ENCODE data around the gene CEP170B. TPM values are rescaled to one million over a fixed set of nuclear protein-coding genes. Genes with fewer than 3 reads are reported as not detected.
A peak's percentile ranks its signal among the peaks of the same experiment; 100 is the strongest.
"Not testable (repeated sequence)": the region's sequence is repeated elsewhere in the genome, so short reads cannot be mapped to it uniquely, and the experiment has no call there.

The CEP170B gene
- total RNA-seq, 4 donors from 2014 or later, result 42.1 to 112 (median 83.8) TPM

GRCh38 chr14:104942586-104942985, 77.5 kb downstream of the CEP170B start:
- DNase-seq, result peak in 1 of 3 donors; percentile 39
- TF ChIP-seq CTCF (IDR thresholded peaks at IDR 0.05) (no peak), POLR2A (IDR thresholded peaks at IDR 0.05) (no peak)
- no peaks in the 10 kb centered on the region for H3K4me1 ChIP-seq
- no peaks in the 10 kb centered on the region for H3K36me3 ChIP-seq
- H3K4me3 ChIP-seq, result no peak overlapping the region
- no peak overlapping the region for H3K27ac ChIP-seq
- H3K9me3 ChIP-seq, result no peaks in the 10 kb centered on the region
- H3K27me3 ChIP-seq, result no peaks in the 10 kb centered on the region

- H3K27ac ChIP-seq, H3K9me3 ChIP-seq, H3K27me3 ChIP-seq, H3K4me1 ChIP-seq, H3K36me3 ChIP-seq, H3K4me3 ChIP-seq: not testable (repeated sequence)
- peak in 1 of 3 donors; percentile 18 for DNase-seq
Observed at GRCh38 chr14:104943216-104944015, 78.3 kb downstream of the CEP170B start.

GRCh38 chr14:104944016-104944308, 78.9 kb downstream of the CEP170B start:
- H3K27ac ChIP-seq, H3K4me3 ChIP-seq, H3K4me1 ChIP-seq, H3K9me3 ChIP-seq, H3K27me3 ChIP-seq, H3K36me3 ChIP-seq: not testable (repeated sequence)
- peak in 1 of 3 donors; percentile 21 for DNase-seq

DNA sequence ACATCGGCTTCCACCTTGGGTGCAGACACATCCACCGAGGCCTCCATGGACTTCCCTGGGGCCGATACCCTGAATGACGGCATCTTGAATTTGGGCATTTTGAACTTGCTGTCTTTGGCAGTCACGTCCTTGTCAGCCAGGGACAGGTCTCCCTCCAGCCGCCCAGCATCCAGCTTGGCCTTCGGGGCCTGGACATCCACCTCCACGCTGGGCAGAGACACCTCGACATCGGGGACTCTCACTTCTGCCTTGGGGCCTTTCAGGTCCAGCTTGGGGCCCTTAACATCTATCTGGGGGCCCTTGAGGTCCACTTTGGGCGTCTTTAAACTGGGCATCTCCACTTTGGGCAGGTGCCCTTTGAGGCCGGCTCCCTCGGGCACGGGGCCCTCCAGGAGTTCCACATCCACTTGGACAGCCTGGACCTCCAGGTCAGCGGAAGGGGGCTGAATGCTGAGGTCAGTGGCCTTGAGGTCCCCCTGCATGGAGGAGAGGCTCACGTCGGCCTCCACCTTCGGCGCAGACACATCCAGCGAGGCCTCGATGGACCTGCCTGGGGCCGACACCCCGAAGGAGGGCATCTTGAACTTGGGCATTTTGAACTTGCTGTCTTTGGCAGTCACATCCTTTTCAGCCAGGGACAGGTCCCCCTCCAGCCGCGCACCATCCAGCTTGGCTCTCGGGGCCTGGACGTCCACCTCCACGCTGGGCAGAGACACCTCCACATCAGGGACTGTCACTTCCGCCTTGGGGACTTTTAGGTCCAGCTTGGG, 79.6 kb downstream of the CEP170B start:
- H3K36me3 ChIP-seq, H3K9me3 ChIP-seq, H3K4me3 ChIP-seq, DNase-seq, H3K27me3 ChIP-seq, H3K27ac ChIP-seq, H3K4me1 ChIP-seq: not testable (repeated sequence)

DNA sequence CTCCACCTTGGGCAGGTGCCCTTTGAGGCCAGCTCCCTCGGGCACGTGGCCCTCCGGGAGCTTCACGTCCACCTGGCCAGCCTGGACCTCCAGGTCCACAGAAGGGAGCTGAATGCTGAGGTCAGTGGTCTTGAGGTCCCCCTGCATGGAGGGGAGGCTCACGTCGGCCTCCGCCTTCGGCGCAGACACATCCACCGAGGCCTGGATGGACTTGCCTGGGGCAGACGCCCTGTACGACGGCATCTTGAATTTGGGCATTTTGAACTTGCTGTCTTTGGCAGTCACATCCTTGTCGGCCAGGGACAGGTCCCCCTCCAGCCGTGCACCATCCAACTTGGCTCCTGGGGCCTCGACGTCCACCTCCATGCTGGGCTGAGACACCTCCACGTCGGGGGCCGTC, 80.2 kb downstream of the CEP170B start:
- H3K4me1 ChIP-seq, H3K27ac ChIP-seq, H3K9me3 ChIP-seq, DNase-seq, H3K36me3 ChIP-seq, H3K4me3 ChIP-seq, H3K27me3 ChIP-seq: not testable (repeated sequence)

Other genes starting within 250 kb of the CEP170B start
- 100 to 1,000 TPM; 137 to 287 (median 203) TPM for gene INF2, start 175.7 kb upstream of the CEP170B start, total RNA-seq
- 10 to 100 TPM; 11.0 to 18.6 (median 17.1) TPM for gene ADSS1, start 141.0 kb upstream of the CEP170B start, total RNA-seq
- 100 to 1,000 TPM in 3 of 4 donors, 10 to 100 TPM in 1; 64.6 to 144 (median 115) TPM for gene SIVA1, start 112.1 kb upstream of the CEP170B start, total RNA-seq
- 100 to 1,000 TPM in 2 of 4 donors, 10 to 100 TPM in 2; 85.6 to 259 (median 111) TPM for gene AKT1, start 69.5 kb upstream of the CEP170B start, total RNA-seq
- gene ZBTB42, start 64.2 kb upstream of the CEP170B start, total RNA-seq, result 10 to 100 TPM in 2 of 4 donors, 1 to 10 TPM in 2; 2.5 to 14.7 (median 10.9) TPM
- 1 to 10 TPM in 2 of 4 donors, not detected in 2; 1.7 to 4.1 TPM for gene PLD4, start 59.6 kb downstream of the CEP170B start, total RNA-seq
- 10 to 100 TPM in 3 of 4 donors, 1 to 10 TPM in 1; 3.2 to 19.0 (median 10.7) TPM for gene AHNAK2, start 113.1 kb downstream of the CEP170B start, total RNA-seq
- gene CLBA1, start 120.5 kb downstream of the CEP170B start, total RNA-seq, result 1 to 10 TPM in 2 of 4 donors, under 1 TPM in 1, not detected in 1; 0.88 to 3.8 (median 2.8) TPM
- 1 to 10 TPM; 3.7 to 9.1 (median 6.6) TPM for gene CDCA4, start 155.8 kb downstream of the CEP170B start, total RNA-seq
- 10 to 100 TPM in 1 of 4 donors, 1 to 10 TPM in 3; 1.5 to 29.7 (median 4.2) TPM for gene GPR132, start 200.2 kb downstream of the CEP170B start, total RNA-seq